Loucy (cell line): Measurements from ENCODE around the gene SLC17A2.

Experiments
- EZH2phosphoT487 ChIP-seq: fragments of 200-600 bp; IDR thresholded peaks from 2 replicates; pipeline ENCODE4 v1.6.1; 2018; ENCODE audit warnings: antibody characterized with exemption, mild to moderate bottlenecking, moderate library complexity, borderline replicate concordance
- TF ChIP-seq, protein P1 (sequence below): fragments of 200-600 bp; sonication (generic); conservative IDR thresholded peaks from 2 replicates; pipeline ENCODE4 v1.5.1; 2014; ENCODE audit warnings: mild to moderate bottlenecking, antibody characterized with exemption, low read length

DNA sequence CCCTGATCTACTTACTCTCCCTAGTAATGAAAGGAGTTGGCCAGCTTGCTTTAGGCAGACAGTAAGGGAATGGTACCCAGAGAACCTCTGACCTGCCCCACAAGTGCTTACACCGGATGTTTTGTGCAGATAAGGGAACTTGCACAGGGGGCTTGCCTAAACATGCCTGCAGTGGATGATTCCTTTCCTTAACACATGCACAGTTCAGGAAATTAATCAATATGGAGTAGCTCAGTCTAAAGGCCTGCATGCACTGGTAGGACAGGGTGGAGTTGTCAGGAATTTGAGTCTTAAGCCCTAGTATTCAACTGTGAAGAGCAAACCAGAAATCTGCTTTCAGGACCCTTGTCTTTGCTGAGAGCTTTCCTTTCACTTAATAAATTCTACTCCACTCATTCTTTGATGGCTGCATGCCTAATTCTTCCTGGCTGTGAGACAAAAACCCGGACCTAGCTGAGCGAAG is 28.2 kb upstream of the SLC17A2 start:
- no peak for TF ChIP-seq EZH2phosphoT487
- TF ChIP-seq, protein P1, sequence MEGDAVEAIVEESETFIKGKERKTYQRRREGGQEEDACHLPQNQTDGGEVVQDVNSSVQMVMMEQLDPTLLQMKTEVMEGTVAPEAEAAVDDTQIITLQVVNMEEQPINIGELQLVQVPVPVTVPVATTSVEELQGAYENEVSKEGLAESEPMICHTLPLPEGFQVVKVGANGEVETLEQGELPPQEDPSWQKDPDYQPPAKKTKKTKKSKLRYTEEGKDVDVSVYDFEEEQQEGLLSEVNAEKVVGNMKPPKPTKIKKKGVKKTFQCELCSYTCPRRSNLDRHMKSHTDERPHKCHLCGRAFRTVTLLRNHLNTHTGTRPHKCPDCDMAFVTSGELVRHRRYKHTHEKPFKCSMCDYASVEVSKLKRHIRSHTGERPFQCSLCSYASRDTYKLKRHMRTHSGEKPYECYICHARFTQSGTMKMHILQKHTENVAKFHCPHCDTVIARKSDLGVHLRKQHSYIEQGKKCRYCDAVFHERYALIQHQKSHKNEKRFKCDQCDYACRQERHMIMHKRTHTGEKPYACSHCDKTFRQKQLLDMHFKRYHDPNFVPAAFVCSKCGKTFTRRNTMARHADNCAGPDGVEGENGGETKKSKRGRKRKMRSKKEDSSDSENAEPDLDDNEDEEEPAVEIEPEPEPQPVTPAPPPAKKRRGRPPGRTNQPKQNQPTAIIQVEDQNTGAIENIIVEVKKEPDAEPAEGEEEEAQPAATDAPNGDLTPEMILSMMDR: no peak
